HG02678 (cell line): ENCODE data around the gene ZC3H12D.
"Not testable (repeated sequence)": the region's sequence is repeated elsewhere in the genome, so short reads cannot be mapped to it uniquely, and the experiment has no call there.

Source experiments
- ATAC-seq: cut with Tn5 transposase; IDR thresholded peaks from one replicate; pipeline ENCODE4 v1.9.1; 2021; ENCODE audit warnings: mild to moderate bottlenecking, moderate library complexity; ENCODE audit not compliant: unreplicated experiment

The ZC3H12D gene

DNA sequence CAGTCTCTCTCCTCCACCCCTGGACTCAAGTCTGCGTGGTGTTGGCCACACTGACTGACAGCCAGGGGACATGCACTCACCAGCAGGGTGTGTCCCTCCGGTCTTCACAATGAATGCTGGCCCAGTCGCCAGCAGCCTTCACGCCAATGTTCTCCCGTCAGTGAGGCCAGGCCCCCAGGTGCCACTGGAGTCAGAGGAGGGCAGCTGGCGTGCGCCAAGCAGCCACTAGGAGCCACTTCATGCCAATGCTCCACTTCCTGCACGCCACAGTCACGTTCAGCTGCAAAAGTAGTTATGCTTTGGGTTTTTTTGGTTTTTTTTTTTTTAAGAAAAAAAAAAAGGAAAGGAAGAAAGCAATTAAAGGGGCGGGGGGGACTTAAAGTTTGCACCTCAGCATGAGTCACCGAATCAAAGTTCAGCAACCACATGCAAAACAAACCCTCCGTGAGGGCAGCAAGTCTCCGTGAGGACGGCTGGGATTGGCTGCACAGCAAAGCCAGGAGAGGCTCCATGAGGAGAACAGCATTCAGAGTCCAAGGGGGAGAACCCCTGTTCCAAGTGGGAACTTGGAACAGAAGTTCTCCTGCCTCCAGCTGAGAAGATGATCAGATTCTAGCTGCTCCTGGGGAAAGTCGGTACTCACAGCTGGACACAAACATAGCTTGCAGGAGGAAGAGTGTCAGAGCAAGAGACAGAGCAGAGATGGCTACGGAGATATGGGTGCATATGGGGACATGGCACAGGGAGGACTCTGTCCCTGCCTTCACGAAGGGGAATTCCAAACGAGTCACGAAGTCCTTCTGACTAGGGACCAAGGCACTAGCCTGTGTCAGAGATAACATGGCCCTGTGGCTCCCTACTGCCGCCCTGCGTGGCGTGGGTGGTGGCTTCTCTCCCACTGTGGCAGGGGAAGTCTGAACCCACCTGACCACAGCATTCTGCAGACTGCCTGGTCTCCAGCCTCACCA lies at the start of gene ZC3H12D:
Gene ZC3H12D (minus strand): TSS at position 282 of the 968 bp plus-strand sequence. CDS start 10,471 bp downstream, outside the sequence.
- peak; percentile 41 for ATAC-seq

DNA sequence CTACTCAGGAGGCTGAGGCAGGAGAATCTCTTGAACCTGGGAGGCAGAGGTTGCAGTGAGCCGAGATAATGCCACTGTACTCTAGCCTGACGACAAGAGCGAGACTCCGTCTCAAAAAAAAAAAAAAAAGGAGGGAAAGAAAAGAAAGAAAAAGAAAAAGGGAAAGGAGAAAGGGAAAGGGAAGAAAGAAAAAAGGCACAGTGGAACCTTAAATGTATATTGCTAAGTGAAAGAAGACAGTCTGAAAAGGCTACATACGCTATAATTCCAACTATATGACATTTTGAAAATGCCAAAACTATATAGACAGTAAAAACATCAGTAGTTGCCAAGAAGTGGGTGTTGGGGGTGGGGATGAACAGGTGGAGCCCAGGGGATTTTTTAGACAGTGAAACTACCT lies 44.8 kb upstream of the ZC3H12D start:
- no peak for ATAC-seq

DNA sequence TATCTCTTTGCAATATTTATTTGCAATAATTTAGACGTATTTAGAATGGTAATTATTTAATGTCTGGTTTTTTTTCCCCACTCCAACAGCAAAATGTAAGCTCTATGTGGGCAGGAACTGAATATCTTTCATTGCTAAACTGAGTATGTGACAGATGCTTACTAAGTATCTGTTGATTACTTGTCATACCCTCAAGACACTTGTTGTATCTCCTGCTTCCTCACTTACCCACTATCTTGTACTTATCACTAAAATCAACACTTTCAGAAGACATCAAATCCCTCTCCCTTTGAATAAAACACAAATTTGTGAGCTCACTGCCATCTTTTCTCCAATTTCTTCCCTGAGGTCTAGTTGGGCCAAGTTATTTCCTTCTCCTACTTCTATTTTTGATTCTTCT lies 30.7 kb upstream of the ZC3H12D start:
- no peak for ATAC-seq

DNA sequence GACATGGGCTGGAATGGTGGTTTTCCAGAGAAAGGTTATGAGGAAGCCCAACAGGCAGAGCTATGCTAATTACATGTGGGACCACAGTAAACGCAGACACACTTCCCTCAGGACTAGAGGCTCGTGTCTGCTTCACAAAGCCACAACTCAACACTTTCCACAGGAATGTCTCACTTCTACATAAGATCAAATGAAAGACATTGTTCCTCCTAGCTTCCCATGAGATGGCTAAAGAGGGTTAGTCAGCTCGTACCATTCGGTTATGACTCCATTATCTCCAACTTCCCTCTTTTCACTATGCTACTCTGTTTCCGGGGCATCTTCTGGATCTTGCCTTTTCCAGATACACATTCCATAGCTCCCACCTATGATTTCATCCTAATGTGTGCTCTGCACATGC lies 29.1 kb upstream of the ZC3H12D start:
- ATAC-seq = no peak

DNA sequence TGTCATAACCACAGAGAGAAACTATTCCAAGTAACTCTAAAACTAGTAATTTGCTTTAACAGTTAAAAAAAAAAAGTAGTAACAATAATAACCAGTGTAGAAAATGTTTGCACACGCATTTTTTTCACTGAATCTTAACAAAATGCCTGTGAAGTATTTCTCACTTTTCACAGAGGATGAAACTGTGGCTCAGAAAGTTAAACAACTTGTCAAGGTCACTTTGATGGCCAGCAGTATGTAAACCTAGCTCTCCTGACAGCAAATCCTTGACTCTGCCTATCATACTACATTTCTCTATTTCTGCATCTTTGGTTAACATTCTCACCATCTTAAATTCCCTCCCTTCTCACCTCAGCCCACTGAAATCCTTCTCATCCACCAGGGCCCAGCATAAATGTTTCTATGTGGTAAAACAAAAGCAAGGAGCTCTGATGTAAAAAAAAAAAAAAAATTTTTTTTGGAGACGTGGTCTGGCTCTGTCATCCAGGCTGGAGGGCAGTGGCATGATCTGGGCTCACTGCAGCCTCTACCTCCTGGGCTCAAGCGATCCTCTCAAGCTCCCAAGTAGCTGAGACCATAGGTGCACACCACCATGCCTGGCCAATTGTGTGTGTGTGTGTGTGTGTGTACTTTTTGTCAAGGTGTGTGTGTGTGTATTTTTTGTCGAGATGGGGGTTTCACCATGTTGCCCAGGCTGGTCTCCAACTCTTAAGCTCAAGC lies 26.1 kb upstream of the ZC3H12D start:
- no peak for ATAC-seq

DNA sequence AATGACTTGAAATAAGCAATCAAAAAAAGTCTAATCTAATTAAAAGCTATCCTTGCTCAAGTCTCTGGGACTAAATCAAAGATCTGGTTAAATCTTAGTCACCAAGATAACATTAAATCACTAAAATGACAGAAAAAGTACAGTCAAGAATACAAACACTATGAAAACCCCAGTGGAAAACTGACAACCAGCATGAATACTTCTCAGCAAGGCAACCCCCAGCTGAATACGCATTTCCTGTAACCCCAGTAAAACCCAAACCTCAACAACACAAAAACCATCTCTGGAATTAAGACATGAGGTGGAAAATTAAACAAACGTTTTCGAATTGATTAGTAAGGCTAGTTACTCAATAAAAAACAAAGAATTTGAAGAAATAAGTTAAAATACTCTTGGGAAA lies 23.7 kb upstream of the ZC3H12D start:
- ATAC-seq = no peak

DNA sequence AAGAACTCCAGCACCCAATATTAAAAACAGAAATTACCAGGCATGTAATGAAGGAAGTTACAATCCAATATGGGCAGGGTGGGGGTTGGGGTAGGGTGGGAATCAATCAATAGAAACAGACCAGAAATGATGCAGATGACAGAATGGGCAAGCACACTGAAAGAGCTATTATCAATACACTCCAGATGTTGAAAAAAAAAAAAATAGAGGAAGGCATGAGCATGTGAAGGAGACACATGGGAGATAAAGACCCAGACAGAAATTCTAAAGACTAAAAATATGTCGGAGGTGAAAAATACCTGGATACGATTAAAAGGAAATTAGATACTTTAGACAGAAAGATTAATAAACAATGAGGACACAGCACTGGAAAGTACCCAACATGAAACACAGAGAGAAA lies 19.1 kb upstream of the ZC3H12D start:
- no peak for ATAC-seq

DNA sequence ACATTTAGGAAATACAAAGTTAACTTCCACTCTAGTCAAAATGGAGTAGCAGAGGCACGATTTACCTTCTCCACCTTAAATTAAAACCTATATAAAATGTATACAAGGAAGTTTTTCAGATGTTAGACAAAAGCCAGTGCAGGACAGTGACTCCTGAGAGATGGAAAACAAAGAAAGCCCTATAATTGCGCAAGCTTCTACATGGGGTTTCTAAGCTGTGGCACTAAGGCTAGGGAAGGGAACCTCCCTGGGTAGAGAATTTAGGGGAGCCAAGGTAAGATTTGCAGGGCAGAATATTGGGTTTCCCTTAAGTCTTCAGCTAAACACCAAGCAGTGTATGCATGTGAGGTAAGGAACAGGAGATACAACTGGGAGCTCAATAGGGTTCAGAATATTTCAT lies 18.5 kb upstream of the ZC3H12D start:
- ATAC-seq = no peak

DNA sequence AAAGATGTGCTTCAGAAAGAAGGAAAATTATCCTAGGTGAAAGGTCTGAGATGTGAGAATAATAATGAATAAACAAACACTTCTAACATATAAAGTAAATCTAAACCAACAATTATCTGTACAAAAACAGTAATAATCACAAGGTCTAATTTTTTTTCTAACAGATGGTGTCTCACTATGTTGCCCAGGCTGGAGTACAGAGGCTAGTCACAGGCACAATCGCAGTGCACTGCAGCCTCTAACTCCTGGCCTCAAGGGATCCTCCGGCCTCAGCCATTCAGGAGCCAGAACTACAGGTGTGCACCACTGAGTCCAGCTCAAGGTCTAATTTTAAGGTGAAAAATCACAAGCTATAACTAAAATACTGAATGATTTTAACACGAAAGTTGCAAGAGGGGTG lies 17.0 kb upstream of the ZC3H12D start:
- ATAC-seq = no peak

DNA sequence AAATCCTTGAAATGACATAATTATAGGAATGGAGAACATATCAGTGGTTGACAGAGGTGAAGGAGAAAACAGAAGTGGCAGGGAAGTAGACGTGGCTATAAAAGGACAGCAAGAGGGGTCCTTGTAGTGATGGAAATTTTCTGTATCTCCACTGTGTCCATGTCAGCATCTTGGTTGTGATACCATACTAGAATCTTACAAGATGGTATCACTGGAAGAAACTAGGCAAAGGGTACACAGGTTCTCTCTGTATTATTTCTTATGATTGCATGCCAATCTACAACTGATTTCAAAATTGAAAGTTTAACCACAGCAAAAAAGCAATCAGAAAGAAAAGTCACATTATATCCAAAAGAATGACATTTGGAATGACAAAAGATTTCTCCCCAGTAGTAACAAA lies 16.4 kb upstream of the ZC3H12D start:
- ATAC-seq = no peak

DNA sequence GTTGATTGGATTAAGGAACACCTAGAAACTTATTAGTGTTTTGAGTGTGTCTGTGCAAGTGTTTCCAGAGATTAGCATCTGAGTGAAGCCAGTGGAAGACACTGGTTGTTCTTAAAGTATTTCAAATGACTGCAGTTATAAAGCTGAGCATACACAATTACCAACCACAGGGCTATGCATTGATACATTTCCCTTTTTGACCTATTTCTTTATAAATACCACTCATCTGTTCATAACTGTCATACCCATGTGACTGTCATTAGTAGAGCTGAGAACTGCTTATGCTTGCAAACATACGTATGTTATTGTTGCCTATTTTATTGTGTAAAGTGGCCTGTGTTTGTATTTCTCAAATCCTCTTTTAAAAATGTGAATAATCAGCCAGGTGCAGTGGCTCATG lies 15.3 kb upstream of the ZC3H12D start:
- ATAC-seq = no peak

DNA sequence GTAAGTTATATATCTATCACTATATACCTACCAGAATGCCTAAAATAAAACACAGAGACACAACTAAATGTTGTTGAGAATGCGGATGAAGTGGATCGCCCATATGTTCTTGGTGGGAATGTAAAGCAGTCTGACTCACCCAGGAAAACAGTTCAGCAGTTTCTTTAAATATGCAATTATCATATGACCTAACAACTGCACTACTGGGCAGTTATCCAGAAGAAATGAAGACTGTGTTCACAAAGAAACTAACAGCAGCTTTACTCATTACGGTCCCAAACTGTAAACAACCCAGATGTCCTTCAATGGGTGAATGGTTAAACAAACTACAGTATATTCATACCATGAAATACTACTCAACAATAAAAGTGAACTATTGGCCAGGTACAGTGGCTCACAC lies 14.3 kb upstream of the ZC3H12D start:
- no peak for ATAC-seq

DNA sequence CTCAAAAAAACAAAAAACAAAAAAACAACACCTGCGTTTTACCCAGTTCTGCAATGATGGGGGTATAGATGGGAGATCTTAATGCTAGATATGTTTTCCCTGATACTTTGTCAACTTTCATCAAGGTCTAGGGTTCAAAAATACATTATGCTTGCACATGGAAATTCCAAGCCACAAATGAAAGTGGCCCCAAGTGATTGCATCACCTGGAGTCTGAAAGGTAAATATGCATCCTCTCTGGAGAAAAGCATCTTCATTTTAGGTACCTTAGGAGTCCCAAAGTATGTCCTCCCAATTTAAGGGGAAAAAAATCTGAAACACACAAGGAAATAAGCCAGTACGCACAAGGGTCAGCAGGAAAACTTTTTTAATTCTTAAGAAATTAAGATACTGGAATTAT lies 12.6 kb upstream of the ZC3H12D start:
- ATAC-seq = no peak

DNA sequence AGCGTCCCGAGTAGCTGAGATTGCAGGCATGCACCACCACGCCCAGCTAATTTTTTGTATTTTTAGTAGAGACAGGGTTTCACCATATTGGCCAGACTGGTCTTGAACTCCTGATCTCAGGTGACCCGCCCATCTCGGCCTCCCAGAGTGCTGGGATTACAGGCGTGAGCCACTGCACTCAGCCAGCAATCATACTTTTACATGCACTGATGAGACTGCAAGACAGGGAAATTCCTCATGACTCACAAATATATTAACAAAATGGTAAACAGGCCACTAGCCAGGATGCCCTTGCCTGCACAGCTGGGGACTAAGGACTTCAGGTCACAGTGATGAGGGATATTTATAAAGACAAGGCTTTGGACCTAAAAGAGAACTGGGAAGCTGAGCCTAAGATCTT lies 11.8 kb upstream of the ZC3H12D start:
- peak; percentile 51 for ATAC-seq

DNA sequence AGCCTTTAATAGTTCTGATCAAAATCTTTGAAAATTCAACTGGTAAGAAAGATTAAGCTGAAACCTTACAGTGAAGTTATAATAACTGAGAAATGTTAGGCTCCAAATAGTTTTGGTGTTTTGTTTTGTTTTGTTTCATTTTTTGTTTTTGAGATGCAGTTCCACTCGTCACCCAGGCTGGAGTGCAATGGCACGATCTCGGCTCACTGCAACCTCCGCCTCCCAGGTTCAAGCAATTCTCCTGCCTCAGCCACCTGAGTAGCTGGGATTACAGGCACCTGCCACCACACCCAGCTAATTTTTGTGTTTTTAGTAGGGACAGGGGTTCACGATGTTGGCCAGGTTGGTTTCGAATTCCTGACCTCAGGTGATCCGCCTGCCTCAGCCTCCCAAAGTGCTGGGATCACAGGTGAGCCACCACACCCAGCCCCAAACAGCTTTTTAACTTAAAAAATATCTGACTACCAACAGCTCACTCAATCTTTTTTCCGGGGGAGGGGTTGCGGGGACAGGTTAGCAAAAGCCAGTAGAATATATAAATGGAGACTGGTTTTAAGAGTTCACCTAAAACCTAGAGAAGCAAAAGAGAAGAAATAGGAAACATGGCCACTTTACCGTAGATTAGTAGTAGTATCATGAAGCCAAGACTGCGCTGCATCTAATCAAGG lies 10.7 kb upstream of the ZC3H12D start:
- not testable (repeated sequence) for ATAC-seq

DNA sequence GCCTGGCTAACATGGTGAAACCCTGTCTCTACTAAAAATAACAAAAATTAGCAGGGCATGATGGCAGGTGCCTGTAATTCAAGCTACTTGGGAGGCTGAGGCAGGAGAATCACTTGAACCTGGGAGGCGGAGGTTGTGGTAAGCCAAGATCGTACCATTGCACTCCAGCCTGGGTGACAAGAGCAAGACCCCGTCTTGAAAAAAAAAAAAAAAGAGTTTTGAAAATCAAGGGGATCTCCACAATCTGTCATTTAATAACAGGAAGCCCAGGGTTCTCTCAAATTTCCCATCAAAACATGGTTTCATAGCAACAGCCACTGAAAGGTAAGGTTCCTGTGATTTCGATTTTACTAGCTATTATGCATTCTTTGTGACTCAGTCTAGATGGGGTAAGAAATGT lies 10.0 kb upstream of the ZC3H12D start:
- ATAC-seq = peak; percentile 81

DNA sequence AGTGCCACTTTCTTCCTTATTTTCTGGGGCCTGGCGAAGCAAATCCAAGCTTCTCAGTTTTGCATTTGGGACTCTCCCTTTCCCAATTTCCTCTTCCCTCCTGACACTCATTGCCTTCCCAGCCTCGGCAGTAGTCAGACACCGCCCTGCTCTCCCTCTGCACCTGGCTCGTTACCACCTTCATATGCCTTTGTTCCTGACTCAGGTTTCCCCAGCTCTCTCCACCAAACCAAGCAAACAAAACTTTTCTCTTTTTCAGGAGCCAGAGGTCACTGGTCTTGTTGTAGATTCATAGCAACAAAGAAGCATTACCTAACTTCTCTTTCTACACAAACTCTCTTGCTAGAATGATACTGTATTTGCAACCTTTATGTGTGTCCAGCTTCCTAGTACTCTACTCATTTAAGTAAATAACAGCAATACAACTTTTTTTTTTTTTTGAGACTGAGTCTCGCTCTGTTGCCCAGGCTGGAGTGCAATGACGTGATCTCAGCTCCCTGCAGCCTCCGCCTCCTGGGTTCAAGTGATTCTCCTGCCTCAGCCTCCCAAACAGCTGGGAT lies 9.0 kb upstream of the ZC3H12D start:
- no peak for ATAC-seq

DNA sequence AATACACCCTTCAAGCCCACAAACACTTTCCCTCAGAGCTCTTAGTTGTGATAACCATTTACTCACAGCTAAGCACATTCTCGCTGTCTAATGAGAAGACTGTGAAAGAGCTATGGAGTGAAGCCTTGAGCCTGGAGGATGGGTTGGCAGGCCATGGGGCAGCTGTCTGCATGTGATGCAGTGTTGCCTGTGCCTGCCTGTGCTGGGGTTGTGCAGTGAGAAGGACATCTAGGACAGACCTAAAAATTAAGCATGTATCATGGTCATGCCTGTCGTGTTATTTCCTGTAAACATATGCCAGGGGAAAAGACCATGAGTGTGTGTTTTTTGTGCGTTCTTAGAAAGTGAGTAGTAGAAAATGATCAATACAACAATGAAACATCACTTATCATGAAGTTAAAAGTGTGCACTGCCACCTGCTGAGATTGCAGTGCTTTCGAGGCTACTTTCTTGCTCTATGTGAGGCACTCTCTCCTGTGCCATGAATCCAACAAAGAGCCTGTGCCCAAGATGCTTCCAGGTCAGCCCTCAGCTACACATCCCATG lies 8.1 kb upstream of the ZC3H12D start:
- no peak for ATAC-seq

DNA sequence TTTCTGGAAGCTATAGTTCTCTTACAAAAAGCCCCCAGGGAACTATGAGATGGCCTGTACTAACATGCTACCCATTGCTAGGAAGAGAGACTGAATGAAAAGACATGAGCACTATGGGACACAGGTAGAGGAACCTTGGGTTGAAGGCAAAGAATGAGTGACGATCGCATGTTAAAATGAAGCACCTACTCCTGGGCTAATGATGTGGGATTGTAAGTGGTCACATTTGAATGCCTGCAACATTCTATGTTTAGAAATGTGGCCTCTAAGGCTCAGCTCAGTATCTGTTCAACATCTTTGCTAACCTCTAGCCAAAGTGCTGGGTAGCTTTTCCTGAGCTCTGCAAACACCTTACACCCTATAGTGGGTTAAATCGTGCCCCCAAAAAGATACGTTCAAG lies 5.2 kb upstream of the ZC3H12D start:
- ATAC-seq = no peak

DNA sequence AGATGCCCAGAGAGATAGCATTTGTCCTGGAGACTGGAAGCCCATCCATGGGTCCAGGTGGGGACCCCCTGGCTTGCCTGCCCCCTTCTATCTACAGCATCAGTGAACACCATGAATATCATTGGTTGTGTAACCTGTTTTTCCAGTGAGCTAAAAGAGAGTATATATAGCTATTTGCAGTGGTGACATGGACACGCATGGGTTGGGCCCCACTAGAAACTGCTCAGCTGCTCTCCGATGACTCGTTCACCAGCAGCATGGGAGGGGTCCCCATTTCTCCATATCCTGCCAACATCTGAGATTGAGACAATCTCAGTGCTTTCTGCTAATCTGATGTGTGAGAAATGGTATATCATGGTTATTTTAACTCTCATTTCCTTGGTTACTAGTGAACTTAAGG lies 4.0 kb upstream of the ZC3H12D start:
- ATAC-seq = no peak

DNA sequence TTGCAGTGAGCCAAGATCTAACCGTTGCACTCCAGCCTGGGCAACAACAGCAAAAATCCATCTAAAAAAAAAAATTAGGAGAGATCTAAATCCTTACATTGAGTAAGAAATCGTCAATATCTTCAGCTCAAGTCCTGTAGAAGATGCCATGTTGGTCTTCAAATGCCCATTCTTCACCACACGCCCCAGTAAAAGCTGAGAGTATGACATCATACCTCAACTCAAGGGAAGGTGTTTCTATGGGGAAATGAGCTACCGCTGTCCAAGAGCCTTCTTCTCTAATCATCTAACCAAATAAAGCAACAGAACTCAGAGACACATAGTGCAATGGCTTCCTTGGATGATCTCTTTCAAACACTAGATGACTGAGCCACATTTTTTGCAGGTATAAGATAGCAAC lies 2.5 kb upstream of the ZC3H12D start:
- no peak for ATAC-seq
